Sigmoid colon (tissue), 7 donors: ENCODE measurements around the gene OR10A4. TPM values are rescaled to one million over a fixed set of nuclear protein-coding genes. Genes with fewer than 3 reads are reported as not detected.

Source experiments
- DNase-seq: peaks from one replicate; pipeline ENCODE4 v3.0.0-alpha.2; 2019
- H3K27ac ChIP-seq, 4 donors: fragments of 200-600 bp; sonication (generic); one replicate each; pipeline ENCODE4 v1.5.1; 2016 to 2019; ENCODE audit warnings: mild to moderate bottlenecking in 1 of 4
- H3K27me3 ChIP-seq, 3 donors: fragments of 200-600 bp; sonication (generic); one replicate each; pipeline ENCODE4 v1.5.1; 2019; ENCODE audit warnings: mild to moderate bottlenecking in 1 of 3
- H3K36me3 ChIP-seq, 4 donors: fragments of 200-600 bp; sonication (generic); one replicate each; pipeline ENCODE4 v1.5.1; 2016 to 2019
- H3K4me1 ChIP-seq, 4 donors: fragments of 200-600 bp; sonication (generic); one replicate each; pipeline ENCODE4 v1.5.1; 2017 to 2019
- H3K4me3 ChIP-seq, 4 donors: fragments of 200-600 bp; sonication (generic); one replicate each; pipeline ENCODE4 v1.5.1; 2017 to 2019; ENCODE audit warnings: mild to moderate bottlenecking in 2 of 4, moderate library complexity in 1 of 4
- H3K9me3 ChIP-seq, 4 donors: fragments of 200-600 bp in 3 of 4; sonication (generic) in 3 of 4; one replicate each; pipeline versions ENCODE4 v1.5.1 to v1.6.1; 2013 to 2019
- CTCF ChIP-seq, 4 experiments: fragments of 450-650 bp in 3 of 4; fragments of 200-600 bp in 1 of 4; IDR thresholded peaks; one replicate each; pipeline ENCODE4 v1.5.1; 2016 to 2019; ENCODE audit warnings: antibody characterized with exemption in 4 of 4, mild to moderate bottlenecking in 3 of 4, moderate library complexity in 2 of 4
- EP300 ChIP-seq, 4 donors: sonication (generic); formaldehyde crosslinking; IDR thresholded peaks; one replicate each; pipeline ENCODE4 v1.6.1; 2017; ENCODE audit warnings: antibody characterized with exemption in 4 of 4
- POLR2A ChIP-seq, 2 donors: fragments of 450-650 bp; IDR thresholded peaks; one replicate each; pipeline ENCODE4 v1.6.1; 2016; ENCODE audit warnings: antibody characterized with exemption in 2 of 2, mild to moderate bottlenecking in 2 of 2, moderate library complexity in 2 of 2
- POLR2AphosphoS5 ChIP-seq, 4 donors: sonication (generic); formaldehyde crosslinking; IDR thresholded peaks; one replicate each; pipeline ENCODE4 v1.6.1; 2017; ENCODE audit warnings: antibody characterized with exemption in 4 of 4
- WGBS, 2 donors: extraction: QIAGEN DNeasy Blood & Tissue Kit; methylation state at CpG; one replicate each; pipeline ENCODE4 v1.1.7; 2013; 5-methylcytosine and 5-hydroxymethylcytosine counted together
- intact Hi-C: fragments of 100-400 bp; cut with DNase I; formaldehyde crosslinking; loops from one replicate; pipeline ENCODE4 v1.15.1; 2023
- polyA plus RNA-seq, 3 donors: library from polyadenylated mRNA; stranded (reverse); fragments of 200-250 nt; gene quantifications; one replicate each; pipeline ENCODE4 v1.2.3, GENCODE V29; 2013
- total RNA-seq, 4 donors: library from RNA; depleted of rRNA; stranded (reverse); fragments of >200 nt; gene quantifications; one replicate each; pipeline ENCODE4 v1.1.0, GENCODE V29; 2016
- donor health status: healthy with polysubstance abuse.
- donor health status: Bipolar disorder and iron deficiency.
- donor health status: healthy.

OR10A4 gene
- total and polyA plus RNA-seq, 7 donors = not detected

- Histone ChIP-seq H3K27ac (no peak overlapping the region), H3K9me3 (no peaks in the 10 kb centered on the region), H3K36me3 (no peaks in the 10 kb centered on the region), H3K27me3 (no peaks in the 10 kb centered on the region), H3K4me1 (peaks cover 0 to 14% (median 8%) of the 10 kb centered on the region in 4 donors), H3K4me3 (no peak overlapping the region)
- intact Hi-C loops = no loop called here
- TF ChIP-seq POLR2A (IDR thresholded peaks at IDR 0.05) = no peak
- TF ChIP-seq EP300 (IDR thresholded peaks at IDR 0.05) = no peak
- no peak for TF ChIP-seq POLR2AphosphoS5 (IDR thresholded peaks at IDR 0.05)
- TF ChIP-seq CTCF (IDR thresholded peaks at IDR 0.05) = no peak
- no peak for DNase-seq
- WGBS, 2 donors = 33 to 59% methylated on average over 1 of the region's 1 CpG
Measured at GRCh38 chr11:6855971-6856541, 20.4 kb upstream of the OR10A4 start.

DNA sequence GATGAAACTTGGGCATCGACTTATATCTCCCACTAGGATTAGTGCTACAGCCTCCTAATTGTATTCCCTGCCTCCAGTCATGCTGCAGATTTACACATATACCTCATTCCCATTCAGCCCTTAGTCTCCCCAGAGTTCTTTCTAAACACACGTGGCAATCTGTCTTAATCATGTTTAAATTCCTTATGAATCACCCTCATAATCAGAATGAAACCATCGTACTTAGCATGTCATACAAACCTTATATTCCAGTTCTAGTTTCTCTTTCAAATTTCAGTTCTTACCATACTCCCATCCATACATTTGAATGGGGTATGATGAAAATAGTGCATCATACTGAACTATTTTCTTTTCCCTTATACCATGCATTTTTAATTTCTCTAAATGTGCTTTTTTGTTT is 19.6 kb upstream of the OR10A4 start:
- Histone ChIP-seq H3K4me1 (peaks cover 0 to 14% (median 8%) of the 10 kb centered on the region in 4 donors), H3K36me3 (no peaks in the 10 kb centered on the region), H3K9me3 (no peaks in the 10 kb centered on the region), H3K27ac (no peak overlapping the region), H3K27me3 (no peaks in the 10 kb centered on the region), H3K4me3 (no peak overlapping the region)
- no peak for TF ChIP-seq POLR2AphosphoS5 (IDR thresholded peaks at IDR 0.05)
- no peak for TF ChIP-seq EP300 (IDR thresholded peaks at IDR 0.05)
- no peak for TF ChIP-seq CTCF (IDR thresholded peaks at IDR 0.05)
- no peak for TF ChIP-seq POLR2A (IDR thresholded peaks at IDR 0.05)
- intact Hi-C loops = no loop called here
- no peak for DNase-seq
- 40 to 61% methylated on average over 3 of the region's 3 CpGs for WGBS, 2 donors

DNA sequence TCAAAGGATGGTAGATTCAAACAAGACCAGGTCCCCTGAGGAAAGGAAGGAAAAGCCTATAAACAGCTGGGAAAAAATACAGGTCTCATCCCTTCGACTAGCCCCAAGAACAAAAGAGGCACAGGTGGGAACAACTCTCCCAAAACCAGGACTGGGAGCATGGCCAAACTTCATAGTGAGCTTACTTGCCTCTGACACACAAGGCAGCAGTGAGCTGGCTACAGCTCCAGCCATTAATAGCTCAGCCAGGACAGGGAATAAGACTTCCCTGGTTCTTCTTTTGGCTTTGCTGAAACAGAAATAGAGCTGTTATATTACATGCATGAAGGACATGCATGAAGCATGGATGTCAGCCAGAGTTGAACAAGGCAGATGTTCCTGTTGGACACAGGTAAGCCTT is 13.5 kb upstream of the OR10A4 start, which contains the start of gene OR10A2:
Gene OR10A2 (plus strand): TSS at position 97 of the 400 bp plus-strand sequence. CDS start 6,698 bp downstream, outside the sequence.
- DNase-seq = no peak
- no peak for TF ChIP-seq POLR2AphosphoS5 (IDR thresholded peaks at IDR 0.05)
- no peak for TF ChIP-seq CTCF (IDR thresholded peaks at IDR 0.05)
- TF ChIP-seq EP300 (IDR thresholded peaks at IDR 0.05) = no peak
- TF ChIP-seq POLR2A (IDR thresholded peaks at IDR 0.05) = no peak
- WGBS, 2 donors = 64 to 74% methylated on average over 1 of the region's 1 CpG
- Histone ChIP-seq H3K36me3 (no peaks in the 10 kb centered on the region), H3K4me3 (no peak within 1 kb of the TSS), H3K27me3 (no peaks in the 10 kb centered on the region), H3K9me3 (no peaks in the 10 kb centered on the region), H3K4me1 (no peaks in the 10 kb centered on the region), H3K27ac (no peak within 1 kb of the TSS)
- intact Hi-C loops = no loop called here

- no peak overlapping the region for H3K4me3 ChIP-seq
- no peak for DNase-seq
- intact Hi-C loops = no loop called here
- H3K27ac ChIP-seq = no peak overlapping the region
- no peaks in the 10 kb centered on the region for H3K4me1 ChIP-seq
- no peaks in the 10 kb centered on the region for H3K36me3 ChIP-seq
- TF ChIP-seq EP300 (IDR thresholded peaks at IDR 0.05) (no peak), POLR2AphosphoS5 (IDR thresholded peaks at IDR 0.05) (no peak), CTCF (IDR thresholded peaks at IDR 0.05) (no peak), POLR2A (IDR thresholded peaks at IDR 0.05) (no peak)
- 71 to 90% methylated on average over 1 of the region's 1 CpG for WGBS, 2 donors
- H3K27me3 ChIP-seq = no peaks in the 10 kb centered on the region
- no peaks in the 10 kb centered on the region for H3K9me3 ChIP-seq
Measured at GRCh38 chr11:6864438-6864837, 12.0 kb upstream of the OR10A4 start.

GRCh38 chr11:6871278-6871677 is 5.1 kb upstream of the OR10A4 start:
- WGBS, 2 donors = 91 to 93% methylated on average over 1 of the region's 1 CpG
- Histone ChIP-seq H3K27me3 (no peaks in the 10 kb centered on the region), H3K36me3 (no peaks in the 10 kb centered on the region), H3K4me1 (no peaks in the 10 kb centered on the region), H3K4me3 (no peak overlapping the region), H3K9me3 (no peaks in the 10 kb centered on the region), H3K27ac (no peak overlapping the region)
- DNase-seq = no peak
- TF ChIP-seq CTCF (IDR thresholded peaks at IDR 0.05) (no peak), POLR2AphosphoS5 (IDR thresholded peaks at IDR 0.05) (no peak), EP300 (IDR thresholded peaks at IDR 0.05) (no peak), POLR2A (IDR thresholded peaks at IDR 0.05) (no peak)
- intact Hi-C loops = no loop called here
